Measurements from ENCODE around the gene IQGAP3.

Gene IQGAP3

DNA sequence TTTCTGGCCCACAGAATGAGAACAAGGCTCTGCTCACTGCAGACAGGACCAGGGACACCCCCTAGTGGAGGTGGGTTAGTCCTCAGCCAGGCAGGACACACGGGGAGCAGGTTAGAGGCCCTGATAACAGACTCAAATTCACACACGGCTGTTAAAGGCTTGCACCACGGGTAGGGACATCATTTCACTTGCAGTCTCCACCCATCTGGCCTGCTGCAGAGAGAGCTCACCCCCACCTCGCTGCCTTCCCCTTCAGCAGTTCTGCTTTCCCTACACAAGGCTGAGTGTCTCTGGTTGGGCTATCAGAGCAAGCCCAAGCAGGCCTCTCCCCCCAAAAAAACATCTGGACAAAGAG, 92.4 kb downstream of the IQGAP3 start:
- Histone ChIP-seq H3K4me3 (ENCODE audit: extremely low read depth, insufficient read depth, low read length, poor library complexity, severe bottlenecking) (no peak overlapping the region), H3K9me3 (ENCODE audit: control insufficient read depth, low read length) (no peaks in the 10 kb centered on the region), H3K27ac (ENCODE audit: low read depth, low read length, severe bottlenecking) (no peak overlapping the region), H3K4me1 (ENCODE audit: control insufficient read depth, insufficient read depth, low read length, poor library complexity, severe bottlenecking) (peaks cover 34% of the 10 kb centered on the region), H3K36me3 (ENCODE audit: control insufficient read depth, insufficient read depth, low read length) (peaks cover 89% of the 10 kb centered on the region)
- 65 to 74% methylated on average over 4 of the region's 4 CpGs for WGBS, 2 experiments (ENCODE audit: insufficient coverage in 2 of 2)

GRCh38 chr1:156479093-156480015, 93.0 kb downstream of the IQGAP3 start:
- H3K27ac ChIP-seq (ENCODE audit: low read depth, low read length, severe bottlenecking) = no peak overlapping the region
- 96 to 98% methylated on average over 6 to 12 of the region's 15 CpGs for WGBS, 2 experiments (ENCODE audit: insufficient coverage in 2 of 2)
- H3K9me3 ChIP-seq (ENCODE audit: control insufficient read depth, low read length) = no peaks in the 10 kb centered on the region
- no peak overlapping the region for H3K4me3 ChIP-seq (ENCODE audit: extremely low read depth, insufficient read depth, low read length, poor library complexity, severe bottlenecking)
- H3K36me3 ChIP-seq (ENCODE audit: control insufficient read depth, insufficient read depth, low read length) = peaks cover 95% of the 10 kb centered on the region
- H3K4me1 ChIP-seq (ENCODE audit: control insufficient read depth, insufficient read depth, low read length, poor library complexity, severe bottlenecking) = peaks cover 34% of the 10 kb centered on the region

- Histone ChIP-seq H3K9me3 (ENCODE audit: control insufficient read depth, low read length) (no peaks in the 10 kb centered on the region), H3K36me3 (ENCODE audit: control insufficient read depth, insufficient read depth, low read length) (peaks cover 100% of the 10 kb centered on the region), H3K4me1 (ENCODE audit: control insufficient read depth, insufficient read depth, low read length, poor library complexity, severe bottlenecking) (peaks cover 34% of the 10 kb centered on the region), H3K4me3 (ENCODE audit: extremely low read depth, insufficient read depth, low read length, poor library complexity, severe bottlenecking) (no peak overlapping the region), H3K27ac (ENCODE audit: low read depth, low read length, severe bottlenecking) (no peak overlapping the region)
- 92 to 95% methylated on average over 7 to 8 of the region's 8 CpGs for WGBS, 2 experiments (ENCODE audit: insufficient coverage in 2 of 2)
Observed at GRCh38 chr1:156478250-156478627, 94.1 kb downstream of the IQGAP3 start.

GRCh38 chr1:156477526-156478249, 94.7 kb downstream of the IQGAP3 start:
- no CpG with 5 or more reads among the region's 3 CpGs for WGBS, 2 experiments (ENCODE audit: insufficient coverage in 2 of 2)
- H3K4me3 ChIP-seq (ENCODE audit: extremely low read depth, insufficient read depth, low read length, poor library complexity, severe bottlenecking) = no peak overlapping the region
- no peaks in the 10 kb centered on the region for H3K9me3 ChIP-seq (ENCODE audit: control insufficient read depth, low read length)
- H3K36me3 ChIP-seq (ENCODE audit: control insufficient read depth, insufficient read depth, low read length) = peaks cover 98% of the 10 kb centered on the region
- H3K27ac ChIP-seq (ENCODE audit: low read depth, low read length, severe bottlenecking) = peak overlapping the region; percentile 85
- peaks cover 34% of the 10 kb centered on the region for H3K4me1 ChIP-seq (ENCODE audit: control insufficient read depth, insufficient read depth, low read length, poor library complexity, severe bottlenecking)

DNA sequence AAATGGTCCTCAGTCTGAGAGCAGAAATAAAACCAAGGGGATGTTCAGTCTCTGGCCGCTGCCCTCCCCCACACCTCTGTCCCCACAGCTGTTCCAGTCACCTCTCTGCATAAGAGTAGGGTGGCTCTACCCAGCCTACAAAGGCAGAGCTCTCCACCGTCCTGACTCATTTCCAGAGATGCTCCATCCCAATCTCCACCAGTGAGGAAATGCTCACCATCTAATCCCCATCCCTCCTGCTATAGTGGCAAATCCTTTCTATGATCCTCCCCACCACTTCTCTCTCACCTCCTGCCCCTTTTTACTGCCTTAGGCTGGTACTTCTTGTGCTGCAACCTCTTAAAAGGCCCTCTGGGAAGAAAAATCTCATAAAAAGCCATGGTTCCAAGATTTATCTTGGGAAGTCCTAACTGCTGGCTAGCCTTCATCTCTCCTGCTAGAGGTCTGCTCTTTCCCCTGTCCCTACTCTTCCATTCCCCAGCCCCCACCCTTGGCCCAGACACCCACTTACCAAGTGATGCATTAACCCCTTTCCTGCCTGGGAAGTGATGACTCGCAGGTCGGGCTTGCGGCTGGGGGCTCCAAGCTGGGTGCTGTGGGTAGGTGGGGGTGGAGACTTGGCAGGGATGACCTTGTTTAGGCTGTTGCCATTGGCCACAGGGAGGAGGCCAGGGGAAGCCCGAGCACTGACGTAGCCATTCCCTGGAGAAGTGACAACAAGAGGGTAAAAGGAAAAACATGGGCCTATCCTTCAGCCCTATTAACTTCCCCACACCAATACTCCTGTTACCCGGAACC, 95.7 kb downstream of the IQGAP3 start:
- Histone ChIP-seq H3K36me3 (ENCODE audit: control insufficient read depth, insufficient read depth, low read length) (peaks cover 96% of the 10 kb centered on the region), H3K4me3 (ENCODE audit: extremely low read depth, insufficient read depth, low read length, poor library complexity, severe bottlenecking) (no peak overlapping the region), H3K9me3 (ENCODE audit: control insufficient read depth, low read length) (no peaks in the 10 kb centered on the region), H3K27ac (ENCODE audit: low read depth, low read length, severe bottlenecking) (peak overlapping the region; percentile 85), H3K4me1 (ENCODE audit: control insufficient read depth, insufficient read depth, low read length, poor library complexity, severe bottlenecking) (peaks cover 34% of the 10 kb centered on the region)
- WGBS, 2 experiments (ENCODE audit: insufficient coverage in 2 of 2) = 33 to 37% methylated on average over 3 to 7 of the region's 8 CpGs

- Histone ChIP-seq H3K27ac (ENCODE audit: low read depth, low read length, severe bottlenecking) (no peak overlapping the region), H3K36me3 (ENCODE audit: control insufficient read depth, insufficient read depth, low read length) (peaks cover 94% of the 10 kb centered on the region), H3K4me3 (ENCODE audit: extremely low read depth, insufficient read depth, low read length, poor library complexity, severe bottlenecking) (no peak overlapping the region), H3K9me3 (ENCODE audit: control insufficient read depth, low read length) (no peaks in the 10 kb centered on the region), H3K4me1 (ENCODE audit: control insufficient read depth, insufficient read depth, low read length, poor library complexity, severe bottlenecking) (peaks cover 30% of the 10 kb centered on the region)
- 93% methylated on average over 18 to 23 of the region's 25 CpGs for WGBS, 2 experiments (ENCODE audit: insufficient coverage in 2 of 2)
Observed at GRCh38 chr1:156475568-156476500, 96.5 kb downstream of the IQGAP3 start.
